GM19395 (cell line): ENCODE measurements around the gene ACOT11.
"Not testable (repeated sequence)": the region's sequence is repeated elsewhere in the genome, so short reads cannot be mapped to it uniquely, and the experiment has no call there.

Source experiments
- ATAC-seq: cut with Tn5 transposase; IDR thresholded peaks from one replicate; pipeline ENCODE4 v1.9.1; 2021; ENCODE audit warnings: mild to moderate bottlenecking, moderate library complexity; ENCODE audit not compliant: unreplicated experiment

ACOT11 gene

DNA sequence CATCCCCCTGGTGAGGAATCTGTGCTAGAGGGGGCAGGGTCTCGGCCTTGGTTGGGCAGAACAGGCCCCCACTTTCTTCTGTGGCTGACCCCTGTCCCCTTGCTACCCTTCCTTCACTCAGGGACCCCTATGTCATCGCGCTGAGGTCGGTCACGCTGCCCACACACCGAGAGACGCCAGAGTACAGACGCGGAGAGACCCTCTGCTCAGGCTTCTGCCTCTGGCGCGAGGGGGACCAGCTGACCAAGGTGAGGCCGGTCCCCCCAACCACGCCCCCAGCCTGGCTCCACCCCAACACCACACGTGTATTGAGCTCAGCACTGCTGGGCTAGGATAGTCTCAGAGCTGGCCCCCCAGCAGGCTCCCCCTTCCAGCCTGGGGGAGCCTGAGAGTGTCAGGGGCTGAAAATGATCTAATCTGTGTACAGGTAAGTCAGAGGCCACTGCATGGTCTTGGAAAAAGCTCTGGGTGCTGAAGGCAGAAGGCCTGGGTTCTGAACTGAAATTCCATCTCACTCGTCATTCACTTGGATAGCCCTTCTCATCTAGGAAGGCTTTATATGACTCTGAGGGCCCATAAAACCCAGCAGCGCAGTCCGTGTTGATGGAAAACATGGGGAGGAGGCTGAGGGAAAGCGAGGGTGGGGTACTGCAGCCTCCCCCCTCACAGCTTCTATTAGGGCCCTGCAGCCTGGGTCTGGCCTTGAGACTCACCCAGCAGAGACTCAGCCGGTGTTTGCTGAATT lies 60.0 kb downstream of the ACOT11 start:
- ATAC-seq = no peak

- ATAC-seq = no peak
Measured at GRCh38 chr1:54608566-54609230, 60.7 kb downstream of the ACOT11 start.

DNA sequence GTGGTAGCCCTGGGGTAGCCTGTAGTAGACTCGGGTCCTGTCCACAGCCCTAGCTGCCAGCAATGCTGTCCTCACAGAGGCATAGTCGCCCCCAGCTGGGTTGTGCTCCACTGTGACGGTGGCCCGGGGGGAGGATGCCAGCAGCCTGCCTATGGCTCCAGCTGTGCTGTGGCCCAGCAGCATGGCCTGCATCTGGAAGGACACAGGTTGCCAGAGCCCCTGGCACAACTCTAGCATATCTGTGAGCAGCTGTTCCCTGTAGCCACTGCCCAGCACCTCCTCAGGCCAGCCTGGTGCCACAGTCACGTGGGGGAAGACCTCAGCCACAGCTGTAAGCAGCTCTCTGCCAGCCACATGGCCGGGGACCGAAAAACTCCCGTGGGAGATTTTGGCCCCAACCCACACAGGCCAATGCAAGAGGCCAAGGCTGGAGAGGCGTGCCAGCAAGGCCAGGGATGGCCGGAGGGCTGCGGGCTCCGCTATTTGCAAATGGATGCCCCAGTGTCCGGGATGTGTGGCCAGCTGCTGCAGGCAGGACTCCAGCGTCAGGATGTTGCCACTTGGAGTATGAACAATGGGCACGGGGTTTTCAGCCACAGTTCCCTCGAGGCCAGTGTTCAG lies 61.4 kb downstream of the ACOT11 start:
- ATAC-seq = no peak

GRCh38 chr1:54610048-54610447 lies 62.0 kb downstream of the ACOT11 start:
- ATAC-seq = no peak

DNA sequence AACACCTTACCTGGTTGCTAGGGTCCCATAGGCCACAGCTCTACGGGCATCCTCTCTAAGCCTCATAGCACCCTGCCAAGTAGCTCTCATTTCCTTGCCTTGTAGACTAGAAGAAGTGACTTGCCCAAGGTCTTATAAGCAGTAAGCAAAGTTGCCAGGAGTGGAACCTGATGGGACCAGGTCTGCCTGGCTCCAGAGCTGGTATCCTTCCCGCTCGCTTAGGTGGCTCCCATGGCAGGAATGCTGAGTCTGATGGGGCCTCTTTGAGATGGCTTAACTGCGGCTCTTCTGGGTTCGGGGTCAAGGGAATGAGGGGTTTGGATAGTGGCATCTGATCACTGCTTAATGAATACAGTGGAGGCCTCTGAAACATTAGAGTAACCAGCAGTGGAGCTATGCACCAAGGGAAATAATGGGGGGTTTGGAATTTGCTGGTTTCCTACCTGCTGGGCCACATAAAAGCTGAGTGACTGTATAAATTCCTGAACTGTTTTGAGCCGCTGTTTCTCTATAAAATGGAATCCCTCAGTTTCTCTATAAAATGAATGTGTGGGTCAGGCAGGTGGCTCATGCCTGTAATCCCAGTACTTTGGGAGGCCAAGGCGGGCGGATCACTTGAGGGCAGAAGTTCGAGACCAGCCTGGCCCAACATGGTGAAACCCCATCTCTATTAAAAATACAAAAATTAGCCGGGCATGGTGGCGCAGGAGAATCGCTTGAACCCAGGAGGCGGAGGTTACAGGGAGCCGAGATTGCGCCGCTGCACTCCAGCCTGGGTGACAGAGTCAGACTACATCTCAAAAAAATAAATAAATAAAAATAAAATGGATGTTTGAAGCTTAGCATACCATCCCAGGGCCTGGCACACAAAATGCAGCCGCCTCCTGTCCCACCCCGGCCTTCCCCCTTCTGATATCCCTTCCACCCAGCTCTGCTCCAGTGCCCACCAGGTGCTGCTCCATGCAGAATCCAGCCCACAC lies 62.9 kb downstream of the ACOT11 start:
- no peak for ATAC-seq

GRCh38 chr1:54611621-54612020 lies 63.6 kb downstream of the ACOT11 start:
- ATAC-seq = no peak

- no peak for ATAC-seq
Measured at GRCh38 chr1:54614024-54614423, 66.0 kb downstream of the ACOT11 start.

- ATAC-seq = no peak
Measured at GRCh38 chr1:54614563-54614962, 66.5 kb downstream of the ACOT11 start.

DNA sequence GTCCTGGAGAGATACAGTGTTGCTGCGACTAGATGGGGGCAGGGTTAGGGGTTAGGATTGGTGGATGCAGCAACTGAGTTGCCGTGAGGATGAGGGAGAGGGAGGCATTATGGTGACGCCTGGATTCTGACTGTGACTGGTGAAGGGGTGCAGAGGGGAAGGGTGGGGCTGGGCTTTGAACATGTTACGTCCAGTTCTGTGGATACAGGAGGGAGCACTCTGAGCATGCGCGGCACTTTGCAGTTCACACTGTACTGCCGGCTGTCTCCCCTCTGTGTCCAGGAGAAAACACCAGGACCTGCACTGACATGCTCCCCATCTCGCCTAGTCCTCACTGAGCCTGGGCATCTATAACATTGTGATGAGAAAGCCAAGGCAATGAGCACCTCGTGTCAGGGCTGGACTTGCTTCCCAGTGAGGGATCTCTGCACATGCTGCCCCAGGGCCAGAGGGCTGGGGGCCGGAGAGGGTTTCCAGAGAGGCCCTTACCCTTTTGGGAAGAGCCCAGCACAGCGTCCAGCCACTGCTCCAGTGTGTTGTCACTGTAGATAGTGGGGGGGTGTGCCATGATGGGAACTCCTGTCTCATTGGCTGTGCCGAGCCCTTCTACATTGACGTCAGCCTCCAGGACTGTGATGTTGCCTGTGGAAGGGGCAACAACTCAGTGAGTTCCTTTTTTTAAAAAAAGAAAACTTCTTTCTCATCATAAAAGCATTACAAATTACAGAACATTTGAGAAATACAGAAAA lies 67.7 kb downstream of the ACOT11 start:
- ATAC-seq = no peak

- no peak for ATAC-seq
Measured at GRCh38 chr1:54619749-54620148, 71.7 kb downstream of the ACOT11 start.

- ATAC-seq = no peak
Measured at GRCh38 chr1:54623216-54624007, 75.4 kb downstream of the ACOT11 start, which contains the start of gene FAM151A. TSS of gene FAM151A (minus strand) at chr1:54623525. CDS start at chr1:54623395, 130 bp downstream.

DNA sequence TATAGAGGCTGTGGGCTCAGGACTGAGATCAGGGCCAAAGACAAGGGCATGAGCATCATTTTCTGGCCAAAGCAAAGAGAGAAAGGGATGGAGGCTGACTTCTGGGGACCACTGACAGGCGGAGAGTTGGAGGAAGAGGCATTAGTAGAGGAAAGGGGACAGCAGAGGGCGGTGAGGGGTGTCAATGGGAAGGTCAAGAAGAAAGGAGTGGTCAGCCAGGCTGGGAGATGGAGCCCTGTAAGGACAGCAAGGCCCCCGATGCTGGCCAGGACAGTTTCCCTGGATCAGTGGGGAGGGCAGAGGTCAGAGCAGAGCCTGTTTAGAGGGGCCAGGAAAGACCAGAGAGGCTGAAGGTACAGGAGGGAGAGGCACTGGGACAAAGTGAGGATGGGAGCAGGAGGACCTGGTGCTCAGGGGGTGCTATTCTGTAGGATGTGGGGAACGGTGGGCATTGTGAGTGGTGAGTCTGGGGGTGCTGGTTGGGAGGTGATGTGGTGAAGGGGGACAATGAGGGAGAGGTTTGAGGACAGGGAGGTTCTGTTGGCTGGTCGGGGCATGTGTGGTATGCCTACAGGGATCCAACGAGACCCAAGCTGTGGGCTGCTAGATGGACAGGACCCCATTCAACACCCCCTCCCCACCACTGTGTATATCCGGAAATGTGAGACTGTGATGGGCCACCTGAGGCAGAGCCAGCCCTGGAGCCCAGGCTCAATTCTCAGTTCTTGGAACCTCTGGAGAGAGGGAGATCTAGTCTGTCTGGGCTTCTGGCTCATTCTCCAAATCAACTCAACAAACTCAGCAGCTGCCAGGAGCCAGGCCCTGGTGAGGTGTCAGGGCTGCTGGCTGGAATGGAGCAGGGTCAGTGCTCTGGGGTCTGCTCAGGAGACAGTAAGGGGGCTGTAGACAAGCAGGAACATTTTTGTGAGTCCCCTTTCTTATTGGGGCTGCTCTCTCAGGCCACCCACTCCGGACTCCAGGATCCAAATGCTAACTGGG lies 76.7 kb downstream of the ACOT11 start:
- ATAC-seq = no peak

- ATAC-seq = no peak
Measured at GRCh38 chr1:54627196-54627595, 79.2 kb downstream of the ACOT11 start.

DNA sequence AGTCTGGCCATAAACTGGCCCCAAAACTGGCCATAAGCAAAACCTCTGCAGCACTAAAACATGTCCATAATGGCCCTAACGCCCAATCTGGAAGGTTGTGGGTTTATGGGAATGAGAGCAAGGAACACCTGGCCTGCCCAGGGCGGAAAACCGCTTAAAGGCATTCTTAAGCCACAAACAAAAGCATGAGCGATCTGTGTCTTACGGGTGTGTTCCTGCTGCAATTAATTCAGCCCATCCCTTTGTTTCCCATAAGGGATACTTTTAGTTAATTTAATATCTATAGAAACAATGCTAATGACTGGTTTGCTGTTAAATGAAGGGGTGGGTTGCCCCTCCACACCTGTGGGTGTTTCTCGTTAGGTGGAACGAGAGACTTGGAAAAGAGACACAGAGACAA lies 87.8 kb downstream of the ACOT11 start:
- ATAC-seq = not testable (repeated sequence)

- not testable (repeated sequence) for ATAC-seq
Measured at GRCh38 chr1:54636461-54637446, 88.7 kb downstream of the ACOT11 start.

- ATAC-seq = no peak
Measured at GRCh38 chr1:54640361-54640760, 92.3 kb downstream of the ACOT11 start.
